AG20443 (cell line): ENCODE measurements around the gene DENND5A.

Experiments
- DNase-seq: peaks from one replicate; pipeline ENCODE4 v3.0.0; 2012; ENCODE audit warnings: low spot score, mixed read lengths

DENND5A gene

GRCh38 chr11:9095421-9095820 is 169.7 kb downstream of the DENND5A start:
- no peak for DNase-seq

DNA sequence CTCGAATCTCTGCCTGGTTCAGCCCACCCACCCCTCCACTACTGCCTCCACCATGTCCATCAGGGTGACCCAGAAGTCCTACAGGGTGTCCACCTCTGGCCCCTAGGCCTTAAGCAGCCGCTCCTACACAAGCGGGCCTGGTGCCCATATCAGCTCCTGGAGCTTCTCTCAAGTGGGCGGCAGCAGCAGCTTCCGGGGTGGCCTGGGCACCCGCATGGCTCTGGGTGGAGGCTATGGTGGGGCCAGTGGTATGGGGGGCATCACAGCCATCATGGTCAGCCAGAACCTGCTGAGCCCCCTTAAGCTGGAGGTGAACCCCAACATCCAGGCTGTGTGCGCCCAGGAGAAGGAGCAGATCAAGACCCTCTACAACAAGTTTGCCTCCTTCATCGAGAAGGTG is 170.7 kb downstream of the DENND5A start:
- no peak for DNase-seq

DNA sequence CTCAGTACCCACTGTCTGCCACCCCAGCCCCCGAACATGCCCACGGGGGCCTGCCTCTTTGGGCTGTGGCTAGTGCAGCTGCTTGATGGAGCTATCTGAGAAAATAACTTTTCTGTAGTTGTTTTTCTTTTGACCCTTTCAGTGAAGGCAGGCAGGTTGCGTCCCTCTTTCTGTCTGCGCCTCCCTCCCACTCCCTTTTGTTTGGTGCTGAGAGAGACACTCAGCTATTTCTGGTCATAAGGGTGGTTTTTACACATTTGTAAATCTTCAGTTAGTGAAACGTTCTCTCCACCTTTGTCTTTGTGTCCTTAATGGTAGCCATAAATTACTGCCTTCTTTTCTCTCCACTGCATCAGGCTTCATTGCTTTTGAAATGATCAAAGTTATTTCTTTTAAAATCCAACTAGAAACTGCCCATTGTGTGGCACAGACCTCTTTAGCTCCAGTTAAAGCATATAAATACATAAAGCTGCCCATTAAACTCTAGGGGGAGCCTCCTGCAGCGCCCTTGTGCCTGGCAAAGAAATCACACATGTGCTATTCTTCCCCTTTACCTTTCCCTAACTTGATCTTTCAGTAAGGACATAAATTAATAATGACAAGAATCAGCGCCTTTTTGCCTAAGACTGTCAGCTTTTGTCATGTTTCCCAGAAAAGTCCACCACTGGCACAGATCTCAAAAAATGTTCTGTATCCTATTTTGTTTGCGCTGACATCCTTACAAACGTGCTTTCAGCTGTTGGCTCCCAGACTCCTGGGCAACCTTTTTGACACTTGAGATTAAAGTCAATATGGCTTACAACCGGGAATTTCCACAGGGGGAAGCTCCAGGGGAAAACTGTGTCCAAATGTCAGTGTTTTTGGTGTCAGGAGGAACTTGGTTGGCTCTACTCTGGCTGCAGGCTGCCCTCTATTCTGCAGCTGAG is 172.0 kb downstream of the DENND5A start:
- DNase-seq = no peak

DNA sequence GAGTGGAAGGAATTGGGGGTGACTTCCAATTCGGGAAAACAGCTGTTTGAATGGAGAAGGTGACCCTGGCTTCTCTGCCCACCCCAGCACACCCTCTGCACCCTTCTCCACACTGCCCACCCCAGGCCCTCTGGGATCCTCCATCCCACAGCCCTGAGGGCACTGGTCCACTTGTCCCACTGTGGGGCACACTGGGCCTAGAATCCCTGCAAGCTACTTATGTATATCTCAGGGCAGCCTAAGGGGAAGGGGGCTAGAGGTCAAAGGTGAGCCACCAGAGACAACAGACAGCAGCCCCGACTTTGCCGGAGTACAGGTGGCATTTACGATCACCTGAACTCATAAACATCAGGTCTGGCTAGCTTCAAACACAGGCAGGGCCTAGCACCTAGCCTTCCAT is 173.1 kb downstream of the DENND5A start:
- no peak for DNase-seq

DNA sequence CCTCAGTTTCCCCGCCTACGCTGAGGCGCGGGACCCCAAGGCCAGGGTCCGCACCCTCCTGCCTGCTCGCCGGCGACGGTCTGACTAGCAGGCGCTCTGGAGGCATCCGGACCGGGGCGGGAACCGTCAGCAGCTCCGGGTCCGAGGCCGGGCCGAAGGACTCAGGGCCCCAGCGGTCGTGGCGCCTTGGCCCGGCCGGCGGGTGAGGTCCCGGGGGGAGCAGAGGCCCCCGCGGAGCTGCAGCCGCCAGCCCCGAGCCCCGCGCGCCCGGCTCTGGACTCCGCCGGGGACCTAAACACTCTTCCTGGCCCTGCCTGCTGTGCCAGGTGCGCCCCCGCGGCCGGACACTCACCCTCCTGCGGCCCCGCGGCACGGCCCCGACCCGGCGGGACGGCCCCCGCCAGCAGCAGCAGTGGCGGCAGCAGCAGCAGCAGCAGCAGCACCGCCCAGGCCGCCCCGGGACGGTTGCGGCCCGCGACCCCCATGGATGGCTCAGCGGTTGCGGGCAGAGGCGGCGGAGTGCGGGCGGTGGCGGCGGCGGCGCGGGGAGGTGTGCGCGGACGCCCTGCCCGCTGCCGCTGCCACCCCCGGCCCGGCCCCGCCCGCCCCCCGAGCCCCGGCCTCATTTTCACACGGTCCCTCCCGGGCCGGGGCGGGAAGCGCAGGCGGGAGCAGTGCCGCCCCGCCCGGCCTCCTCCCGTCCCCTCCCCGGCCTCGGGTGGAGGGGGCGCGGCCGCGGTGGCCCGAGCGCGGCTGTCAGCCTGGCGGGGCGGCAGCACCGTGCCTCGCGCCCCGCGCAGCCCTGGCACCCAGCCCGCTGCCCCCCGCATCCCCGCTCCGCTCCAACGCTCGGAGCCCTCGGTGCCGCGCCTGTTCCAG is 173.9 kb downstream of the DENND5A start, which contains the start of gene SCUBE2:
TSS of gene SCUBE2 (minus strand) at position 556 of the 879 bp plus-strand sequence. CDS start at position 485, 71 bp downstream.
- peak; percentile 81 for DNase-seq

GRCh38 chr11:9090488-9091043 is 174.6 kb downstream of the DENND5A start:
- no peak for DNase-seq

DNA sequence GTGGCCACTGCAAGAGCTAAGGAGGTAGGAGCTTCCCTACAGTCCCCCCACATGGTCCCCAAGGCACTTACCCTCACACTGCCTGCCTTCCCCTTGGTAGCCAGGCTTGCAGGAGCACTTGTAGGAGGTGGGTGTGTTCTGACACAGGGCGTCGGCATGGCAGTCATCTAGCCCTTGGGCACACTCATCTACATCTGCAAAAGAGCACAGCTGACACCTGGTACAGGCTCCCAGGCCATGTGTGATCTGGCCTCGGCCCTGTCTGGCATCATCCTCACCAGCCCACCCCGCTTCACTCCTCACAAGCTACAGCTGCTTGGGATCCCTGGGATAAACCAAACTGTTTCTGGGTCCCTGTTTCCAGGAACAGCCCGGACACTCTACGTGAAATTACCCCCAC is 175.5 kb downstream of the DENND5A start:
- no peak for DNase-seq

- DNase-seq = no peak
These were observed 176.1 kb downstream of the DENND5A start for GRCh38 chr11:9089061-9089460.
